Activated naive CD8-positive, alpha-beta T cell treated with anti-CD3 and anti-CD28 coated beads, Interleukin-2, amount 10 ng/mL, durations not matched to agents 7 days and 5 days (primary cell): ENCODE results near the gene GRM7. TPM values are rescaled to one million over a fixed set of nuclear protein-coding genes. Genes with fewer than 3 reads are reported as not detected.

Experiments used
- ATAC-seq: fragments of 150-1000 bp; cut with Tn5 transposase; one replicate; pipeline ENCODE4 v1.10.0; 2021; ENCODE audit warnings: low read depth, moderate library complexity
- POLR2A ChIA-PET: fragments of 350-600 bp; sonication (Branson Sonifier 250); formaldehyde crosslinking; loops from one replicate; lab custom pipeline; 2021; ENCODE audit warnings: antibody characterized with exemption; lab: Charles Lee
- DNase-seq: peaks from one replicate; pipeline ENCODE4 v3.0.0; 2021
- H3K27ac Mint-ChIP-seq: one replicate; pipeline ENCODE4 v1.8.0; 2022; ENCODE audit warnings: mild to moderate bottlenecking, mixed read lengths
- H3K27me3 Mint-ChIP-seq: one replicate; pipeline ENCODE4 v1.8.0; 2022; ENCODE audit warnings: mild to moderate bottlenecking, moderate library complexity, mixed read lengths
- H3K36me3 Mint-ChIP-seq: one replicate; pipeline ENCODE4 v1.8.0; 2021; ENCODE audit warnings: mild to moderate bottlenecking, mixed read lengths
- H3K4me1 Mint-ChIP-seq: one replicate; pipeline ENCODE4 v1.8.0; 2021; ENCODE audit warnings: mixed read lengths
- H3K4me3 Mint-ChIP-seq: one replicate; pipeline ENCODE4 v1.8.0; 2022; ENCODE audit warnings: mild to moderate bottlenecking, moderate library complexity, mixed read lengths
- H3K9me3 Mint-ChIP-seq: one replicate; pipeline ENCODE4 v1.8.0; 2021; ENCODE audit warnings: mixed read lengths
- total RNA-seq, 2 experiments: library from RNA; stranded (reverse); gene quantifications; one replicate each; pipeline ENCODE4 v1.2.3, GENCODE V29; 2021

Gene GRM7
- total RNA-seq, 2 experiments from 2014 or later, result not detected

GRCh38 chr3:7106635-7107034 lies 245.7 kb downstream of the GRM7 start:
- ATAC-seq (no peak), DNase-seq (no peak)
- no peaks in the 10 kb centered on the region for H3K27me3 Mint-ChIP-seq
- no peak overlapping the region for H3K27ac Mint-ChIP-seq
- H3K4me1 Mint-ChIP-seq, result no peaks in the 10 kb centered on the region
- peaks cover 10% of the 10 kb centered on the region for H3K9me3 Mint-ChIP-seq
- no peaks in the 10 kb centered on the region for H3K36me3 Mint-ChIP-seq
- POLR2A ChIA-PET, result no interaction called here
- no peak overlapping the region for H3K4me3 Mint-ChIP-seq

DNA sequence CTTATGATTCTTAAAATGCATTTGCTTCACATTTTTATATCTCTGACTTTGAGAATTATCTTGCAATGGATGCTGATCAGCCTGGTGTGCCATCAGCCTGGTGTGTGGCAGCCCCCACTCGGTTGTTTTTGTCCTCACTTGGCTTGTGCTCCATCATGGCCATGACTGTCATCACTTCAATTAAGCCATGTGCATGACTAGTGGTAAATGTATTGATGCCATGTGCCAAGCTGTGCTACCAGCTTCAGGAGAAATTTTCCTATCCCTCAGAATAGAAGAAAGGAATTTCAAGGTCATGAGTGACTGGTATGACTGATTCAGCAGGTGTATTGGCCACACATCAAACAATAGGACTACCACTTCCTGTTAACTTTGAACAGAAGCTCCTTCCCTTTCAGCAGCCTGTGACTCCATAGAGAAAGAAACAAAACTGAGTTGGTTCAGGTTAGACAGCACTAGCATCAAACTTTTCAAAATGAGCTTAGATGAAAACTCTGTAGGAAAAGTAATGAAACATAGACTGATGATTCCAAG lies 251.7 kb downstream of the GRM7 start:
- Mint-ChIP-seq H3K36me3 (no peaks in the 10 kb centered on the region), H3K4me1 (no peaks in the 10 kb centered on the region), H3K27me3 (no peaks in the 10 kb centered on the region), H3K9me3 (peaks cover 3% of the 10 kb centered on the region), H3K4me3 (no peak overlapping the region), H3K27ac (no peak overlapping the region)
- POLR2A ChIA-PET, result no interaction called here
- DNase-seq (no peak), ATAC-seq (no peak)

GRCh38 chr3:7144697-7145308 lies 283.9 kb downstream of the GRM7 start:
- Mint-ChIP-seq H3K27me3 (no peaks in the 10 kb centered on the region), H3K36me3 (no peaks in the 10 kb centered on the region), H3K27ac (no peak overlapping the region), H3K9me3 (no peaks in the 10 kb centered on the region), H3K4me3 (no peak overlapping the region), H3K4me1 (no peaks in the 10 kb centered on the region)
- POLR2A ChIA-PET, result no interaction called here
- ATAC-seq, result no peak
- DNase-seq, result no peak

- POLR2A ChIA-PET, result no interaction called here
- no peak for DNase-seq
- no peak overlapping the region for H3K27ac Mint-ChIP-seq
These were observed 285.6 kb downstream of the GRM7 start for GRCh38 chr3:7146529-7146928.

DNA sequence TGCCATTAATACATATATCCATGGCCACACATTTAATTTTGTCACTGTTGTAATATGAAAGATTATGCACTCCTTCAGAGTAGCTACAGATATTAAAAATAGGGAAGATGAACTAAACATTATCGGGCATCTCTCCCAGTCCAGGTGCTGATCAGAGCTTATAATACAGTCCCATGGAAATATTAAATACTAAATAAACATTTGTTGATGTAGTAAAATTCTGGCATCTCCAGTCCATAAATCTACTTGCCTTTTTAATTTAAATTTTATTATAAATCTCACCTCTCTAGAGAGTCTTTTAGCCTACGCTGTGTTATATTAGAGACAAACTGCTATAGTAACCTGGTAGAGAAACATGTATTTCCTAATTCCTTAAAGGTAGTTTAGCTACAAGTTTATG lies 297.6 kb downstream of the GRM7 start:
- no peak for DNase-seq
- POLR2A ChIA-PET, result no interaction called here
- no peaks in the 10 kb centered on the region for H3K36me3 Mint-ChIP-seq
- no peak overlapping the region for H3K27ac Mint-ChIP-seq
- no peaks in the 10 kb centered on the region for H3K4me1 Mint-ChIP-seq
- H3K4me3 Mint-ChIP-seq, result no peak overlapping the region
- no peaks in the 10 kb centered on the region for H3K9me3 Mint-ChIP-seq
- ATAC-seq, result no peak
- H3K27me3 Mint-ChIP-seq, result no peaks in the 10 kb centered on the region

More at GRCh38 chr3:7146529-7146928, 285.6 kb downstream of the GRM7 start:
- no peaks in the 10 kb centered on the region for H3K9me3 Mint-ChIP-seq
- H3K36me3 Mint-ChIP-seq, result no peaks in the 10 kb centered on the region
- no peak for ATAC-seq
- no peaks in the 10 kb centered on the region for H3K4me1 Mint-ChIP-seq
- H3K4me3 Mint-ChIP-seq, result no peak overlapping the region
- H3K27me3 Mint-ChIP-seq, result no peaks in the 10 kb centered on the region

DNA sequence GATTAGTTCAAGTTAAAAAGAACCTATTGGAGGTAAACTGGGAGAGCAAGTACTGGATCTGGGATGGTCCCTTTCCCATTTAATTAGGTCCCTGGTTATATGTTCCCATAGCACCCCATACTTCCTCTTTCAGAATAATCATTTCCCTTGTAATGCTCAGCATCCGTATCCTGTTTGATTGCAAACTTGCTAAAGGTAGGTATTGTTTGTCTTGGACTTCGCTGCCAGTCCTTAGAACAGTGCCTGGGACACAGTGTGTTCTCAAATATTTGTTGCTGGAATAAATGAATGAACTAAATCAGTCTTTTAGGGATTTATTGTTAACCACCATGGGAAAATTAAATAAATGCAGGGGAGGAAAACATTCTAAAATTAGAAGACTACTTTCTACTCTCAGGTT lies 299.8 kb downstream of the GRM7 start:
- ATAC-seq, result no peak
- no peak for DNase-seq
- Mint-ChIP-seq H3K36me3 (no peaks in the 10 kb centered on the region), H3K4me1 (no peaks in the 10 kb centered on the region), H3K27me3 (no peaks in the 10 kb centered on the region), H3K9me3 (peaks cover 3% of the 10 kb centered on the region), H3K4me3 (no peak overlapping the region), H3K27ac (no peak overlapping the region)
- POLR2A ChIA-PET, result no interaction called here

DNA sequence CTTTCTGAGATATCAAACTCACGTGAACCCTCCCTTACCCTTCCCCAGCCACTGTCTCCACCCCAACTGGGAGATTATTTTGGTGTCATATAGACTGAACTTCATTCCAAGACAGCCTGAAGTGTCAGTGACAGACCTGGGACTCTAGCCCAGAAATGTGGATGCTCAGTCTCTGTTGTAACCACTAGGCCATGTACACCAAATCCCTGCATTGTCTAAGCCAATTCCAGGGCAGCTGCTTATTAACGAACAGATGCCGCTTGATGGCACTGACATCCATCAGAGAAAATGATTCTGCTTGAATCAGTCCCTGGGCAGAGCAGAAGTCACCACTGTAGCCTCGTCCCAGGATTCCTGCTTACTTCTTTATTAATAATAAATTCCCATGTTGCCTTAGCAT lies 305.5 kb downstream of the GRM7 start:
- H3K4me3 Mint-ChIP-seq, result no peak overlapping the region
- no peak overlapping the region for H3K27ac Mint-ChIP-seq
- POLR2A ChIA-PET, result no interaction called here
- no peaks in the 10 kb centered on the region for H3K4me1 Mint-ChIP-seq
- H3K36me3 Mint-ChIP-seq, result no peaks in the 10 kb centered on the region
- ATAC-seq, result no peak
- no peak for DNase-seq
- peaks cover 3% of the 10 kb centered on the region for H3K9me3 Mint-ChIP-seq
- H3K27me3 Mint-ChIP-seq, result no peaks in the 10 kb centered on the region

DNA sequence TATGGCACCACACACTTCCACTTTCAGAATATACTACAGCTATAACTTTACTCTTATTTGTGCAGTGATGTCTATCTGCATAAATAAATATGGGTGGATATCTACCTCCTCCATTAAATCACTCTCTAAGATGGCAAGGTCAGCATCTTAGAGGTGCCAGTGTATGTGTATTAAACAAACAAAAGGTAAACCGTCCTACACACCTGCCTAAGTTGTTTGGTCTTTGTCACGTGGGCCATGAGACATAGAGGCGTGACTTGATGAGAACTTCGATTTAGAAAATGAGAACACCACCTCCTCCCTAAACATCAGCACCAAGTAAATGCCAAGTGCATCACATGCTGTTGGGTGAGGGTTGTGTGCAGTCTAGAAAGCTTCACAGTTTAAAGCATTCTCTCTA lies 310.6 kb downstream of the GRM7 start:
- POLR2A ChIA-PET, result no interaction called here
- DNase-seq (no peak), ATAC-seq (no peak)
- H3K4me1 Mint-ChIP-seq, result no peaks in the 10 kb centered on the region
- no peak overlapping the region for H3K27ac Mint-ChIP-seq
- no peaks in the 10 kb centered on the region for H3K27me3 Mint-ChIP-seq
- no peak overlapping the region for H3K4me3 Mint-ChIP-seq
- no peaks in the 10 kb centered on the region for H3K36me3 Mint-ChIP-seq
- no peaks in the 10 kb centered on the region for H3K9me3 Mint-ChIP-seq

- Mint-ChIP-seq H3K36me3 (no peaks in the 10 kb centered on the region), H3K4me3 (no peak overlapping the region), H3K9me3 (no peaks in the 10 kb centered on the region), H3K27ac (no peak overlapping the region), H3K4me1 (no peaks in the 10 kb centered on the region), H3K27me3 (no peaks in the 10 kb centered on the region)
- ATAC-seq (no peak), DNase-seq (no peak)
- POLR2A ChIA-PET, result no interaction called here
These were observed 312.1 kb downstream of the GRM7 start for GRCh38 chr3:7172996-7173395.

GRCh38 chr3:7188551-7188950 lies 327.6 kb downstream of the GRM7 start:
- no peaks in the 10 kb centered on the region for H3K27me3 Mint-ChIP-seq
- ATAC-seq (no peak), DNase-seq (no peak)
- POLR2A ChIA-PET, result no interaction called here
- no peaks in the 10 kb centered on the region for H3K4me1 Mint-ChIP-seq
- no peaks in the 10 kb centered on the region for H3K9me3 Mint-ChIP-seq
- no peak overlapping the region for H3K27ac Mint-ChIP-seq
- no peak overlapping the region for H3K4me3 Mint-ChIP-seq
- H3K36me3 Mint-ChIP-seq, result no peaks in the 10 kb centered on the region

DNA sequence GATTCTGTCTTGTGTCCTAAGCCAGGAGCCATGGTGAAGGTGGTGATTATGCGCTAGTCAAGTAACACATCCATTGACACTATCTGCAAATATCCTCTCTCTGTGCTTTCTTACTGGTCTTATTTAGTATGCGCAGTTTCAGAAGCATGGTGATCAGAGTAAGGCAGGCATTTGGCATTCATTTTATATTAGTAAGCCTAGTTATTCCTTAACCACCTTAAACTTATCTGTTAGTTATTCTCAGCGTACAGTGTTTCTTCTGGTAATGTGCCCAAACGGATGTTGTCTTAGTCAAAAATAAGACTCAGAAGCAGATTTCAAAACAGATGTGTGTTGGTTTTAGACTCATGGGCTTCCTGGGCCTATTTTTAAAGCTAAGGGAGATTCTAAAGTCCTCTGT lies 329.2 kb downstream of the GRM7 start:
- H3K27ac Mint-ChIP-seq, result no peak overlapping the region
- no peaks in the 10 kb centered on the region for H3K27me3 Mint-ChIP-seq
- DNase-seq (no peak), ATAC-seq (no peak)
- H3K9me3 Mint-ChIP-seq, result no peaks in the 10 kb centered on the region
- POLR2A ChIA-PET, result no interaction called here
- no peak overlapping the region for H3K4me3 Mint-ChIP-seq
- no peaks in the 10 kb centered on the region for H3K36me3 Mint-ChIP-seq
- H3K4me1 Mint-ChIP-seq, result no peaks in the 10 kb centered on the region

GRCh38 chr3:7193269-7193668 lies 332.4 kb downstream of the GRM7 start:
- Mint-ChIP-seq H3K4me1 (no peaks in the 10 kb centered on the region), H3K27me3 (no peaks in the 10 kb centered on the region), H3K4me3 (no peak overlapping the region), H3K9me3 (no peaks in the 10 kb centered on the region), H3K36me3 (no peaks in the 10 kb centered on the region), H3K27ac (no peak overlapping the region)
- POLR2A ChIA-PET, result no interaction called here
- DNase-seq (no peak), ATAC-seq (no peak)

- POLR2A ChIA-PET, result no interaction called here
- no peaks in the 10 kb centered on the region for H3K36me3 Mint-ChIP-seq
- H3K4me1 Mint-ChIP-seq, result no peaks in the 10 kb centered on the region
- H3K27me3 Mint-ChIP-seq, result no peaks in the 10 kb centered on the region
- DNase-seq, result no peak
- H3K27ac Mint-ChIP-seq, result no peak overlapping the region
- H3K4me3 Mint-ChIP-seq, result no peak overlapping the region
- no peaks in the 10 kb centered on the region for H3K9me3 Mint-ChIP-seq
- no peak for ATAC-seq
These were observed 333.3 kb downstream of the GRM7 start for GRCh38 chr3:7194071-7194835.

DNA sequence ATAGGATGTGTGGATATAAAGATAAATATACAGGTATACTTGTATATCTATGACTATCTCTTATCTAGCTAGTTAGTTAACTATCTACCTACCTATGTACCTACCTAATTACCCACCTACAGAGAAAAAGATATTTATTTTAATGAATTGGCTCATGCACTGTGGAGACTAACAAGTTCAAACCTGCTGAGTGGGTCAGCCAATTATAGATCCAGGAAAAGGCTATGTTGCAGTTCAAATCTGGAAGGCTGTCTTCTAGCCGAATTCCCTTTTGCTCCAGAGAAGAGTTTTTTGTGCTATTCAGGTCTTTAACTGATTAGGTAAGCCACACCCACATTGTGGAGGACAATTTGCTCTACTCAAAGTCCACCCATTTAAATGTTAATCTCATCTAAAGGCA lies 335.0 kb downstream of the GRM7 start:
- H3K27ac Mint-ChIP-seq, result no peak overlapping the region
- no peaks in the 10 kb centered on the region for H3K36me3 Mint-ChIP-seq
- no peaks in the 10 kb centered on the region for H3K4me1 Mint-ChIP-seq
- DNase-seq (no peak), ATAC-seq (no peak)
- H3K9me3 Mint-ChIP-seq, result no peaks in the 10 kb centered on the region
- POLR2A ChIA-PET, result no interaction called here
- no peaks in the 10 kb centered on the region for H3K27me3 Mint-ChIP-seq
- H3K4me3 Mint-ChIP-seq, result no peak overlapping the region
